SJCRH30 (cell line): ENCODE data around the gene CEP131. TPM values are rescaled to one million over a fixed set of nuclear protein-coding genes. Genes with fewer than 3 reads are reported as not detected.

ENCODE experiments used
- DNase-seq, 2 experiments: peaks; one replicate each; pipeline ENCODE4 v3.0.0-alpha.2; 2015 to 2020
- H3K27ac ChIP-seq: fragments of 250-450 bp; sonication (Bioruptor Pico); 2 replicates; pipeline ENCODE4 v1.5.1; 2020; ENCODE audit warnings: mild to moderate bottlenecking, moderate library complexity
- H3K27me3 ChIP-seq: fragments of 250-450 bp; sonication (Bioruptor Pico); 2 replicates; pipeline ENCODE4 v1.5.1; 2020; ENCODE audit warnings: mild to moderate bottlenecking, moderate library complexity
- H3K36me3 ChIP-seq: fragments of 250-450 bp; sonication (Bioruptor Pico); 2 replicates; pipeline ENCODE4 v1.5.1; 2020; ENCODE audit warnings: mild to moderate bottlenecking, moderate library complexity
- H3K4me1 ChIP-seq: fragments of 250-450 bp; sonication (Bioruptor Pico); 2 replicates; pipeline ENCODE4 v1.5.1; 2020; ENCODE audit warnings: mild to moderate bottlenecking, moderate library complexity
- H3K4me3 ChIP-seq: fragments of 250-450 bp; sonication (Bioruptor Pico); 2 replicates; pipeline ENCODE4 v1.5.1; 2020; ENCODE audit warnings: mild to moderate bottlenecking, moderate library complexity
- H3K9me3 ChIP-seq: fragments of 250-450 bp; sonication (Bioruptor Pico); replicated peaks from 2 replicates; pipeline ENCODE4 v1.5.1; 2020; ENCODE audit warnings: mild to moderate bottlenecking, moderate library complexity
- total RNA-seq: library from RNA; depleted of rRNA; stranded (reverse); fragments of >200 nt; shearing (Covaris generic); gene quantifications from 2 replicates; pipeline ENCODE4 v1.2.3, GENCODE V29; 2014

The CEP131 gene
- total RNA-seq, 1 experiment from 2014 or later = 33.0 TPM

DNA sequence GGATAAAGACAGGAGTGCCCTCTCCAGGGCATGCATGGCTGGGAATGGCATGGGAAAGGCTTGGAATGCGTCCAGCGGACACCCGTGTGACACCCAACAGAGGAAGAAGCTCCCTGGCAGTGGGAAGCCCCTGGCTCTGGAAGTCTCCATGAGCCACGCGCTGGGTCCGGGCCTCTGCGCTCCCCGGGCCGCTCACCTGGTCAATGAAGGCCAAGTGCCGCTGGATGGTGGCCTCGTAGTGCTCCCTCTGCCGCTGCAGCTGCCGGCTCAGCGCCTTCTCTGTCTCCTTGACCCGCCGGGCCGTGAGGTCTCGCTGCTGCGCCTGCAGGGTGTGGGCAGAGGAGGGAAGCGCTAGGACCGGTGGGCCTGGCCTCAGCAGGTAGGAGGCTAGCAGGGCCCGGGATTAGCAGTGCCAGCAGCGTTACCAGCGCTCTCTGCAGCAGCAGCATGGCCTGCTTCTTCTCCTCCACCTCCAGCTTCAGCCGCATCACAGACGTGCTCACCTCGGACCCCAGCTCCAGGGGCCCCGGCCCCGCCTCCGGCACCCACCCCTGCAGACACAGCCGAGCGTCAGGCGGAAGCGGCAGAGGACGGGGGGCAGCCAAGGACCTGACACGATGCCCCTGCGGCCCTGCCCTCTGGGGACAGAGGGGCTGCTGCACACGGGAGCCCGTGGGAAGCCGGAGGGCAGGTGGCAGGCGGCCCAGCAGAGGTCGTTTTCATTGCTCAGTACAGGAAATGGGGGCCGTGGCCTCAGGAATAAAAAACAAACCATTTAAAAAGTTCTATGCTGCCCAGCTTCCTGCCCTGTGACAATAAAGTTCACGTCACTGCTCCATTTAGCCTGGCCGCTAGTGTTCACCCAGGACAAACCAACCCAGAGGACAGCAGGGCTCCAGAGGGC lies 26.0 kb downstream of the CEP131 start:
- Histone ChIP-seq H3K36me3 (peaks cover 40% of the 10 kb centered on the region), H3K4me1 (no peaks in the 10 kb centered on the region; the same call in 1 of the 2 replicates), H3K4me3 (no peak overlapping the region), H3K27ac (no peak overlapping the region), H3K9me3 (no peaks in the 10 kb centered on the region), H3K27me3 (no peaks in the 10 kb centered on the region)
- DNase-seq = no peak

DNA sequence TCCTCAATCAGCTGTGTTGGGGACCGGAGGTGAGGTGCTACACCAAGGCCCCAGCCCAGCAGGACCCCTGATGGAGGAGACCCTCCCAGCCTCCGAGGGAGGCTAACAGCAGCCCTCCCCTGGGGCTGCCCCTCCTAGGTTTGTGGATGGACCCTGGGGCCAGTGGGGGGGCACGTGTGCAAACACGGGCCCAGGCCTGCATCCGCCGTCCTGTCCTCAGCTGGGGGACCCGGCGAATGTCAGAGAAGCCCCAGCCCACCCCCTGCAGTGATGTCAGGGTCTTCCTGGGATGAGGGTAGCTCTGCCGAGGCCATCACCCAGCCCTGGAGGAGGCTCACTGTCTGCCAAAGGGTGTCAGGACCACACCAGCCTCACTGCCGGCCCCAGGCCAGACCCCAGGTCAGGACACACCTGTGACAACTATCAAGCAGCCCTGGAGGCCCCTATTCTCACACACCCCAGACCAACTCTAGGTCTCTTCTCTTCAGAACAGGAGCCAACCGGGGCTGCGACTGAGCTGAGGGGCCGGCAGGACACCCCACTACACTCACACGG lies 26.7 kb downstream of the CEP131 start:
- peaks cover 38% of the 10 kb centered on the region for H3K36me3 ChIP-seq
- no peak overlapping the region for H3K27ac ChIP-seq
- H3K4me1 ChIP-seq = no peaks in the 10 kb centered on the region; the same call in 1 of the 2 replicates
- no peaks in the 10 kb centered on the region for H3K9me3 ChIP-seq
- no peak overlapping the region for H3K4me3 ChIP-seq
- H3K27me3 ChIP-seq = no peaks in the 10 kb centered on the region
- DNase-seq = no peak

DNA sequence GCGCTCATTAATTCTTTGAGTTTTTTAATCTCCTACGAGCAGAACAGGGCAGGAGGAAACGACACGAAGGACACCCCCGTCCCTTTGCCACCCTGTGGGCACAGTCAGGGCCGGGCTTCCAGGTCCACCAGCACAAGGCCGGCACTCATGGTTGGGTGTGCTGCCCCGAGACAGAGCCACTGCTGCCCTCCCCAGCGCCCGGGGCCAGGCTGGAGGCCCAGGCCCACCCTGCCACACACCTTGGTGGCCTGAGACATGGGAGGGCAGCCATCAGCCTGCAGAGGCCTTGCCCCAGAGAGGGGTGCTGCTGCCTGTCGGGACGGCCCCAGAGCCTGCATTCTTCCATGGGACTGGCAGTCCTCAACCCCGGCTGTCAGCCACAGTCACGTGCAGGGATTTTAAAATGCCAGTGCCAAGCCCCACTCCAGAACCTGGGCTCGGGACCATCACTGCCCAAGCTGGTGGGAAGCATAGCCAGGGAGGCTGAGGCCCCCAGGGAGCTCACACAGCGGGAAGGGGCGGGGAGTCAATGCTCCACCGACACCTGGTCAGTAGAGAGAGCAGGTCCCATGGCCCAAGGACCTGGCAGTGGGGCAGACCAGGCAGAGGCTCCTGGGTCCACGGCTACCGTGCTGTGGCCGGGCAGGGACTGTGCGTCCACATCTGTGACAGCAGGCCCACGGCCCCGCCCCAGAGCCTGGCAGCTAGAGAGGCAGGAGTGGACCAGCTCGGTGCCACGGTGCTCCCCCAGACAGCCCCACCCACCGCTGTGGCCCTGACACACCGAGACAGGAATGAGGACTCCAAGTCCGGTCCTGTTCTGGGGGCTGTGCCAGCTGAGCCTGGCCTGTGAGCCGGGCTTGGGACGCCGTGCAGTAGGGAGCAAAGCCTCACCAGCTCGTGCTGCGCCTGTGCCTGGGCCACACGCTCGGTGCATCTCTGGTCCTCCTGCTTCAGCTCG lies 27.5 kb downstream of the CEP131 start:
- no peak overlapping the region for H3K4me3 ChIP-seq
- H3K27ac ChIP-seq = no peak overlapping the region
- no peak for DNase-seq
- H3K36me3 ChIP-seq = peaks cover 38% of the 10 kb centered on the region
- no peaks in the 10 kb centered on the region for H3K27me3 ChIP-seq
- no peaks in the 10 kb centered on the region; the same call in 1 of the 2 replicates for H3K4me1 ChIP-seq
- H3K9me3 ChIP-seq = no peaks in the 10 kb centered on the region

DNA sequence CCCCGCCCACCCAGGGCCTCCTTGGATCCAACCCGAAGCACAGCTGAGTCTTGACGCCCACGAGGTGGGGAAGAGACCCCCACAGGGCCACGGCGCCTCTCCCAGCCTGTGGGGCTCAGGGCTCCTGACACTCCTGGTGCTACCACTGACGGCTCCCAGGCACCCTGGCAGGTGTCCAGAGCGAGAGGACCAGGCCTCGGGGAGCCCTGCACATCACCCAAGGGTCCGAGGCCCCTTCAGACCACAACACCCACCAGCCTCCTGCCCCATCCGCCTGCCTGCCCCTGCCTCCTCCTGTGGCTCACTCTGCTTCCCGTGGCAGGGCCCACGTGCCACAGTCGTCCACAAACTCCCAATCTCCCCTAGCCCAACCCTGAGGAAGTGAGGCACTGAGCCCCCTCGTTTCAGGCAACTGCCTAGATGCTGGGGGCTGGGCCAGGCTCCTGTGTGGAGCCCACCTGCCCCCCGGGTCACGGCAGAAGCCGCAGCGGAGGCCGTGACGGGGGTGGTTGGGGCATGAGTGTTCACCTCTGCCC lies 28.5 kb downstream of the CEP131 start:
- Histone ChIP-seq H3K27me3 (no peaks in the 10 kb centered on the region), H3K36me3 (peaks cover 32% of the 10 kb centered on the region)

DNA sequence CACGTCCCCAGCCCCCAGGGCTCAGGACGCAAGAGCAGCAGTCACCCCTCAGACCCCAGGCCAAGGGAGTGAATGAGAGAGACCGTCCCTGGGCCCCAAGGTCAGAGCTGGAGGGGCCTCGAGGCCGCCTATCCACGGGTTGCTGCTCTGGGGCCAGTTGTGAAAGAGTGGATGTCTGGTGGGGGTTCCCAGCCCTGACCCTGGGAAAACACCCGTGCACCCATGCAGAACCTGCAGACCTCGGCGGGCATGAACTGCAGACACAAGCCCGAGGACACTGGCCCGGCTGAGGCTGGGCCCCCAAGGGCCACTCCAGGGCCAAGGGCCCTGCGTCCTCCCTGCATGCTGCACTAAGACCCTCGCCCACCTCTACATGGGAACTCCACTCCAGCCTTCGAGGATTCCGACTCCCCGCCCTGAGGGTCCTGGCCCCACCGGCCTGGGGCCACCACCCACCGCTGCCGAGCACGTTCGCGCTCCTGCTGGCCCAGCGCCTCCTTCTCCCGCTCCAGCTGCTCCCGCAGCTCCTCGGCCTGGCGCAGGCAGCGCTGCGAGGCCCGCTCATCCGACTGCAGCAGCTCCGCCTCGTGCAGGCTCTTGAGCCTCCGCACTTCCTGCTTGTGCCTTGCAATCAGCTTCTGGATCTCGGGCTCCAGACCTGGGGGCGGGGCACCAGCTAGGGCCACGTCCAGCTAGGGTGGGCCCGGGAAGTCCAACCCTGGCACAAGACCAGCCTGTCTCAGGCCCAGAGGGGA lies 29.1 kb downstream of the CEP131 start:
- Histone ChIP-seq H3K4me1 (no peaks in the 10 kb centered on the region; the same call in 1 of the 2 replicates), H3K9me3 (no peaks in the 10 kb centered on the region), H3K4me3 (no peak overlapping the region), H3K27ac (no peak overlapping the region), H3K27me3 (no peaks in the 10 kb centered on the region), H3K36me3 (peaks cover 28% of the 10 kb centered on the region)
- no peak for DNase-seq

More for the DNA sequence above, 28.5 kb downstream of the CEP131 start:
- no peak for DNase-seq
- Histone ChIP-seq H3K4me1 (no peaks in the 10 kb centered on the region; the same call in 1 of the 2 replicates), H3K4me3 (no peak overlapping the region), H3K27ac (no peak overlapping the region), H3K9me3 (no peaks in the 10 kb centered on the region)

DNA sequence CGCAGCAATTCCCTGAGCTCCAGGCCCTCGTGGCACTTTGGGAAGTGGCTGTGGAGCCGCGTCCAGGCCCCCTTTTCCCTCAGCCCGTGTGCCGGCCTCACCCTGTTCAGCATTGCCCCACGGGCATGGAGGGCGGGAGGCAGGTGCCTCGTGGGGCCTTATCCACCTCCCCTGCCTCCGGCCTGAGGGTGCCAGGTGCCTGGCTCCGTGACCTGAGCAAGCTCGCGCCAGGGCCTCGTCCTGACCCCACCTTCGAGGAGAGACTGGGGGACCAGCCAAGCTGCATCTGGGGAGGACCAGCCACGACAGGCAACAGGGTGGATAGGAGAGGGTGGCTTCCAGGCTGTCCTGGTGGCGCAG lies 29.7 kb downstream of the CEP131 start:
- Histone ChIP-seq H3K4me1 (no peaks in the 10 kb centered on the region; the same call in 1 of the 2 replicates), H3K4me3 (no peak overlapping the region), H3K27me3 (no peaks in the 10 kb centered on the region), H3K9me3 (no peaks in the 10 kb centered on the region), H3K36me3 (peaks cover 28% of the 10 kb centered on the region), H3K27ac (no peak overlapping the region)
- DNase-seq = no peak

DNA sequence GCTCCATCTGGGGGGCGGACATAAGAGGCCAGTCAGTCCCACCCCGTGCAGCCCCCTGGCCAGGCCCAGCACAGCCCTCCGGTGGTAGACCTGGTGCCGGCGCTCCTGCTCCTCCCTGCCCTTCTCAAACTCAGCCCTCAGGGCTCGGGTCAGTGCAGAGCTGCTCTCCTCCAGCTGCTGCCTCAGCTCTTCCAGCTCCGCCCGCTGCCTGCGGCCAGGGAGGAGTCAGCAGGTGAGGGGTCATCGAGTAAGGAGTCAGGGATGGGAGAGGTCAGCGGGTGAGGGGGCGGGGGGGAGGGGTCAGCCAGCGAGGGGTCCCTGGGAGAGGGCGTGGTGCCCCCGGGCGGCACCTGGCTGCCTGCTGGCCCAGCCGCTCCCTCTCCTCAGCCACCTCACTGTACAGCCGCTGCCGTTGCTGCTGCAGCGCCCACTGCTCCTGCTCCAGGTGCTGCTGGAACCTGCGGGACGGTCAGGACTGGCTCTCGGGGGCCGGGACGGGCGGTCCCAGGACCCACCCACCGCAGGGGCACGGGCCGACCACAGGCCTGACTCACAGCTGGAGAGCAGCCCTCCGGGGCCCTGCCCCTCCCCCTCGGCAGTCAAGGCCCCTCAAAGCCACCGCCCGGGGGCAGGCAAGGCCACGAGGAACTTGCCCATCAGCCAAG lies 30.2 kb downstream of the CEP131 start:
- Histone ChIP-seq H3K27me3 (no peaks in the 10 kb centered on the region), H3K4me3 (no peak overlapping the region), H3K36me3 (peaks cover 25% of the 10 kb centered on the region), H3K9me3 (no peaks in the 10 kb centered on the region), H3K4me1 (no peaks in the 10 kb centered on the region), H3K27ac (no peak overlapping the region)
- DNase-seq = no peak

DNA sequence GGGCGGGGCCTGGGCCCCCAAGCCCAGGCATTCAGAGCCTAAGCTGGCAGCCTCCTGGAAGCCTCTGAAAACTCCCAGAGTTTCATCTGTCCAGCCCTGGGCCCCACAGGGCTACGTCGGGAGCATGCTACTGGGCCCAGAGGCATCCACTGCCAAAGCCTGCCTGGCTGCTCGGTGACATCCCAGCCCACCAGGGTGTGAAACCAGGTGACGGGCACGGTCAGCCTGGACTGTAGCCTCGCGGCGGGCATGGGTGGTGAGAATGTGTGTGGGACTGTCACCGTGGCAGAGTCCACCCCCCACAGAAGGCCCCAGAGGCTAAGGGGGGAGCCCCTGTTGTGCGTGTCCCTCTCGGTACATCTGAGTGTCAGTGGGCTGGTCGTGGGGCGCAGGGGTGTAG lies 31.1 kb downstream of the CEP131 start:
- H3K4me1 ChIP-seq = no peaks in the 10 kb centered on the region
- no peaks in the 10 kb centered on the region for H3K9me3 ChIP-seq
- no peak overlapping the region for H3K4me3 ChIP-seq
- peaks cover 23% of the 10 kb centered on the region; the same call in 1 of the 2 replicates for H3K36me3 ChIP-seq
- H3K27me3 ChIP-seq = no peaks in the 10 kb centered on the region
- no peak for DNase-seq
- H3K27ac ChIP-seq = no peak overlapping the region

DNA sequence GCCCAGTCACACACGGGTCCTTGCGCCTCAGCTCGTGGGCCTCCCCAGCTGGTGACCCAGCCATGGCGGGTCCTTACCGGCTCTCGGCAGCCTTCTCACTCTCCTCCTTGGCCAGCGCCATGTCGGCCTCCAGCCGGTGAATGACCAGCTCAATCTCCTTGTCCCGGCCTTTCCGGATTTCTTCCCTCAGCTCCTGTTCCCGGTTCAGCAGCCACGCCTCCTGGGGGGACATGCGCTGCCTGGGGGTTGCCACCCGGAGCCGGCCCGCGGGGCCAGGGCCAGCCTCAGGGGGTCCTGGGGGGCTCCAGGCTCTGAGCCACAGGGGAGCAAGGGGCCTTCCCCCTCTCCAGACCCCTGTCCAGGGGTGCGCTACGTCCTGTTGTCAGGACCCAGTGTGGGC lies 31.6 kb downstream of the CEP131 start:
- DNase-seq = no peak
- Histone ChIP-seq H3K36me3 (peaks cover 18% of the 10 kb centered on the region; the same call in 1 of the 2 replicates), H3K4me3 (no peak overlapping the region), H3K4me1 (no peaks in the 10 kb centered on the region), H3K27me3 (no peaks in the 10 kb centered on the region), H3K9me3 (no peaks in the 10 kb centered on the region), H3K27ac (no peak overlapping the region)

DNA sequence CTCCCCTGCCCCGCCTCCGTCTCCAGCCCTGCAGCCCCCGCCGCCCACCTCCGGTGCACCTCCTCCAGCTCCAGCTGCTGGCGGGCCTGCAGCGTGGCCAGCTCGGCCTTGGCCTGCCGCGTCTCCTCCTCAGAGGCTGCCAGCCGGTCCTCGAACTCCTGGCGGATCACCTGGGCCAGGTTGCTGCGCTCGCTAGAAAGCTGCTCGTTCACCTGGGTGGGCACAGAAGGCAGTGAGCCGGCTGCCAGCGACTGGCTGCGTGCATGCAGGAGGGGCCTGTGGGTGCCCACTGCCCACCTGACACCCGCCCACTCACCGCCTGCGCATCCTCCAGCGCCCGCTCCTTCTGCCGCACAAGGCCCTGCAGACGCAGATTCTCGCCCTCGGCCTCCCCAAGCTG lies 32.2 kb downstream of the CEP131 start:
- DNase-seq = no peak
- H3K4me1 ChIP-seq = no peaks in the 10 kb centered on the region; the same call in 1 of the 2 replicates
- no peak overlapping the region for H3K4me3 ChIP-seq
- peaks cover 12% of the 10 kb centered on the region; the same call in 1 of the 2 replicates for H3K36me3 ChIP-seq
- H3K27me3 ChIP-seq = no peaks in the 10 kb centered on the region
- H3K9me3 ChIP-seq = no peaks in the 10 kb centered on the region
- H3K27ac ChIP-seq = no peak overlapping the region

DNA sequence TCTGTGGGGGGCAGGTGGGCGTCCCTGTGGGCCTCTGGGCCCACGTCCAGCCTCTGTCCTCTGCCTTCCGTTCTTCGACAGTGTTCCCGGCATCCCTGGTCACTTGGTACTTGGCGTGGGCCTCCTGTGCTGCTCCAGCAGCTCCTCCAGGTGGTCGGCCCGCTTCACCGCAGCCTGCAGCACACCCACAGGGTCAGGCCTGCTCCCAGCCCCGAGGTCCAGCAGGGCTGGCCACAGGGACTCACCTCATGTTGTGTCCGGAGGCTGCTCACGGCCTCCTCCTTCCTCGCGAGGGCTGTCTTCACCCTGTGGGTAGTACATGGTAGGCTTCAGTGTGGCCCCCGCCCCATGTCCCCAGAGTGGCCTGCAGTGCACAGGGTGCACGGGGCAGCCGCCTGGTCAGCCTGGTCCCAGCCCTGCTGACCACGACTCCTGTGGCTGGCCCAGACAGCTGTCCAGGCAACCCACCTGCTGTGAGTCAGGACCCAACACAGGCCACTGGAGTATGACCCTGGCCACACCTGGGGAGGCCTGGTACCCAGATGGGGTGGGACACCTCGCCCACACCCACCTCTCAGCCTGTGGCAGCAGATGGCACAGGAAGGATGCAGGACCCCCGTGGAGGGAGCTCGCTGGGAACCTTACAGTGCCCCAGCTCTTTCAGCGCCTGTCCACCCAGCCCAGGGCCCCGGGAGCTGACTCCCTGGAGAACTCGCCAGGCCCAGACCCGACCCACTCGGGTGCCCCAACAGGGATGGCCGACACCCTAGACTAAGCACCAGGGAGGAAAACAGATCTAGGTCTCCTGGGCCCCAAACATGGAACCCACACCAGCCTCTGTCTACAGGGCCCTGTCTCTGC lies 32.9 kb downstream of the CEP131 start:
- peaks cover 7% of the 10 kb centered on the region for H3K4me1 ChIP-seq
- no peak overlapping the region for H3K27ac ChIP-seq
- peaks cover 8% of the 10 kb centered on the region; the same call in 1 of the 2 replicates for H3K36me3 ChIP-seq
- no peaks in the 10 kb centered on the region for H3K27me3 ChIP-seq
- DNase-seq = peak; percentile 56 to 62
- no peaks in the 10 kb centered on the region for H3K9me3 ChIP-seq
- H3K4me3 ChIP-seq = no peak overlapping the region

DNA sequence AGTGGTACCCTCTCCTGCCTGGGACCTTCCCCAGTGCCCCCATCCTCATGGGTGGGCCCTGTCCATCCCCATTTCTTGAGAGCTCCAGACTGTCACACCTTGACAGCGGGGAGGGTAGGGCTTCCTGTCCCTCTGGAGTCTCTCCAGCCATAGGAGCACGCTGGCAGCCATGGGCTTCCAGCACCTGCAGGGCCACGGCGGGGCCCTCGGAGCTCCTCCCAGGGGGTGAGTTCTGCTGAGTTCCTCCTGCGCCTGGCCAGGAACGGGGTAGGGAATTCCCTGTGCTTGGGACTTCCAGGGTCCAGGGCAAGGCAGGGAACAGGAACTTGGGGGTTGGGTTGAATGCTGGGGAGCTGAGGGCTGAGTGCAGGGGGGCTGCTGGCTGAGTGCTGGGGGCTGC lies 33.7 kb downstream of the CEP131 start:
- no peak for DNase-seq
- Histone ChIP-seq H3K27ac (no peak overlapping the region), H3K4me3 (no peak overlapping the region), H3K36me3 (peaks cover 4% of the 10 kb centered on the region; the same call in 1 of the 2 replicates), H3K27me3 (no peaks in the 10 kb centered on the region), H3K4me1 (peaks cover 13% of the 10 kb centered on the region), H3K9me3 (no peaks in the 10 kb centered on the region)

DNA sequence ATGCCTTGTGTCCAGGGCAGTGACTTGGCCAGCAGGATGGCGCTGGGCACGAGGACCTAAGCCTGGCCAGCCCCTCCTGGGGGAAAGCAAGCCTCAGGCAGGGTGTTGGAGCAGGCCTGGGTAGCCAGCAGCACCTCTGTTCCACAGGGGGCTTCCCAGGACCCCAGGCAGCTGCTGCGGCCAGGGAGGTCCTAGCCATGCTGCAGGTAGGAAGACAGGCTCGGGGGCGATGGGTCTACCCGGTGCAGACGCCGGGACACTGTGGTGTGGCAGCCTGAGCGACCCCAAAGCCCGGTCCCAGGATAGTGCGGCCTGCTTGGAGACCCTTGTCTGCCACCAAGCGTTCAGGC lies 34.3 kb downstream of the CEP131 start:
- Histone ChIP-seq H3K27me3 (no peaks in the 10 kb centered on the region), H3K4me3 (no peak overlapping the region), H3K9me3 (no peaks in the 10 kb centered on the region), H3K27ac (no peak overlapping the region), H3K4me1 (peaks cover 13% of the 10 kb centered on the region), H3K36me3 (peaks cover 4% of the 10 kb centered on the region; the same call in 1 of the 2 replicates)
- no peak for DNase-seq
